GM12892 (cell line): ENCODE measurements around the gene LAMA2.

Experiments
- POLR2A ChIP-seq: IDR thresholded peaks from 2 replicates; pipeline ENCODE4 v1.6.1; 2011; ENCODE audit warnings: low read depth, low read length, control low read depth
- POLR2AphosphoS5 ChIP-seq: IDR thresholded peaks from 2 replicates; pipeline ENCODE4 v1.6.1; 2011; ENCODE audit warnings: low read depth, low read length, control low read depth

- TF ChIP-seq POLR2A (no peak), POLR2AphosphoS5 (no peak)
Observed at GRCh38 chr6:129073051-129073450, 190.1 kb downstream of the LAMA2 start.
